ENCODE data around the gene PDCD11. TPM values are rescaled to one million over a fixed set of nuclear protein-coding genes. Genes with fewer than 3 reads are reported as not detected.
A peak's percentile ranks its signal among the peaks of the same experiment; 100 is the strongest.

PDCD11 gene
- total and polyA plus RNA-seq, 2 of the 8 experiments (the other 6 are each of a cell fraction or from before 2014, with no cell fraction given) = 18.1 to 79.1 TPM

- CTCF ChIA-PET (ENCODE audit: partially characterized antibody) = interaction anchor here (0.7 to 4.6 kb wide), 20 partner anchors 8 to 110 kb away, joined by 3 to 24 read pairs (median 4); no protein-coding TSS in a partner anchor
Measured at GRCh38 chr10:103492655-103493261, 96.3 kb downstream of the PDCD11 start.

More at GRCh38 chr10:103492655-103493261, 96.3 kb downstream of the PDCD11 start:
- H3K4ac ChIP-seq (replicated peaks; ENCODE audit: insufficient read length, low read depth, low read length) = no peak overlapping the region
- H3K14ac ChIP-seq (ENCODE audit: insufficient read length) = no peak overlapping the region
- TF ChIP-seq SIN3A (conservative IDR thresholded peaks at IDR 0.05 in 1 of 2, IDR thresholded peaks at IDR 0.05 in 1 of 2; ENCODE audit: low read depth in 1 of 2, low read length in 2 of 2) (no peak), SIRT6 (IDR thresholded peaks at IDR 0.05; ENCODE audit: low read length) (no peak), CHD1 (IDR thresholded peaks at IDR 0.05; ENCODE audit: low read depth, low read length) (no peak), HDAC2 (IDR thresholded peaks at IDR 0.05; ENCODE audit: borderline replicate concordance in 1 of 2, low read depth in 2 of 2, low read length in 2 of 2) (no peak), BRCA1 (IDR thresholded peaks at IDR 0.05; ENCODE audit: low read depth, low read length) (no peak), RAD21 (IDR thresholded peaks at IDR 0.05 in 1 of 2, conservative IDR thresholded peaks at IDR 0.05 in 1 of 2; ENCODE audit: low read depth in 2 of 2, low read length in 2 of 2) (no peak), NRF1 (IDR thresholded peaks at IDR 0.05; ENCODE audit: low read depth, low read length) (no peak)
- no peak overlapping the region for H3K23ac ChIP-seq (ENCODE audit: insufficient read length)
- peak overlapping the region in 2 of 4 experiments; percentile 25 to 71; a peak in 3 of 8 replicates for H3K4me3 ChIP-seq (ENCODE audit: extremely low read depth in 1 of 4, insufficient read depth in 2 of 4, low read depth in 3 of 4, low read length in 4 of 4)
- WGBS, 2 experiments (ENCODE audit: extremely low coverage in 1 of 2, insufficient coverage in 1 of 2, insufficient read length in 1 of 2, insufficient replicate concordance in 2 of 2, low coverage in 1 of 2, low lambda C conversion rate in 2 of 2, missing lambda C conversion rate in 1 of 2) = 72% methylated on average over 5 of the region's 5 CpGs; no CpG with 5 or more reads in 1 of the 2 experiments
- H2BK15ac ChIP-seq (ENCODE audit: low read length) = no peak overlapping the region
- H2BK20ac ChIP-seq (ENCODE audit: low read length) = no peak overlapping the region
- no peaks in the 10 kb centered on the region for H3K79me2 ChIP-seq (ENCODE audit: control insufficient read depth in 1 of 2, insufficient read depth in 2 of 2, low read length in 2 of 2)
- POLR2A ChIA-PET (ENCODE audit: partially characterized antibody) = interaction anchor here (1.0 to 1.5 kb wide), 2 partner anchors 16 to 97 kb away, joined by 3 to 5 read pairs; partner anchors contain the start of genes ATP5MK and PDCD11
- peaks cover 11% of the 10 kb centered on the region for H3K23me2 ChIP-seq (ENCODE audit: low read depth, low read length)
- H2BK120ac ChIP-seq (replicated peaks; ENCODE audit: low read depth, low read length) = no peak overlapping the region
- H3K4me2 ChIP-seq (ENCODE audit: insufficient read depth in 1 of 2, low read depth in 2 of 2, low read length in 2 of 2) = peak overlapping the region; percentile 60 to 99
- H3K9me3 ChIP-seq (ENCODE audit: insufficient read depth in 2 of 2, low read depth in 1 of 2, low read length in 1 of 2) = no peaks in the 10 kb centered on the region
- no peak overlapping the region for H3K56ac ChIP-seq (replicated peaks; ENCODE audit: insufficient read length, low read depth, low read length)
- H4K20me1 ChIP-seq (replicated peaks in 1 of 2; ENCODE audit: control insufficient read depth in 1 of 2, insufficient read depth in 2 of 2, low read length in 2 of 2) = no peaks in the 10 kb centered on the region
- no peak overlapping the region for H2AK5ac ChIP-seq (ENCODE audit: low read depth, low read length)
- no peak overlapping the region for H3K9ac ChIP-seq (replicated peaks in 1 of 4; ENCODE audit: extremely low read depth in 1 of 4, low read depth in 3 of 4, low read length in 3 of 4)
- no peak overlapping the region for H2BK5ac ChIP-seq (ENCODE audit: low read depth, low read length)
- H4K91ac ChIP-seq (replicated peaks; ENCODE audit: insufficient read length, low read length) = no peak overlapping the region
- H4K5ac ChIP-seq (ENCODE audit: insufficient read length, low read depth, low read length) = no peak overlapping the region
- no peak overlapping the region for H3K18ac ChIP-seq (ENCODE audit: extremely low read depth, low read length)
- peaks cover 8 to 36% (median 28%) of the 10 kb centered on the region in 4 experiments for H3K27me3 ChIP-seq (replicated peaks in 1 of 4; ENCODE audit: control insufficient read depth in 3 of 4, extremely low read depth in 1 of 4, insufficient read depth in 3 of 4, low read length in 3 of 4)
- H3K36me3 ChIP-seq (ENCODE audit: control insufficient read depth in 2 of 4, insufficient read depth in 4 of 4, low read length in 3 of 4) = no peaks in the 10 kb centered on the region
- H3K27ac ChIP-seq (ENCODE audit: low read depth, low read length) = no peak overlapping the region
- no peak overlapping the region for H2BK12ac ChIP-seq (ENCODE audit: low read depth, low read length)
- no peaks in the 10 kb centered on the region for H3K79me1 ChIP-seq (ENCODE audit: low read depth, low read length)
- DNase-seq (ENCODE audit: low read depth in 1 of 2, low spot score in 2 of 2) (no peak), FAIRE-seq (no peak)
- H2AFZ ChIP-seq (ENCODE audit: low read length) = no peak overlapping the region
- H4K8ac ChIP-seq (ENCODE audit: extremely low read depth, insufficient read depth, low read length) = no peak overlapping the region
- peaks cover 0 to 4% (median 3%) of the 10 kb centered on the region in 4 experiments; a peak in 5 of 7 replicates for H3K4me1 ChIP-seq (replicated peaks in 1 of 4; ENCODE audit: control insufficient read depth in 3 of 4, insufficient read depth in 4 of 4, low read length in 3 of 4)
